Stimulated activated CD8-positive, alpha-beta memory T cell treated with anti-CD3 and anti-CD28 coated beads, Interleukin-12 subunit alpha, Interleukin-12 subunit beta, amount 100 ng/mL, for 24 hours (primary cell): ENCODE data around the gene ZSCAN5A.
"Not testable (repeated sequence)": the region's sequence is repeated elsewhere in the genome, so short reads cannot be mapped to it uniquely, and the experiment has no call there.

Experiments
- DNase-seq: peaks from one replicate; pipeline ENCODE4 v3.0.0-alpha.2; 2020; ENCODE audit errors: extremely low read depth

The ZSCAN5A gene

DNA sequence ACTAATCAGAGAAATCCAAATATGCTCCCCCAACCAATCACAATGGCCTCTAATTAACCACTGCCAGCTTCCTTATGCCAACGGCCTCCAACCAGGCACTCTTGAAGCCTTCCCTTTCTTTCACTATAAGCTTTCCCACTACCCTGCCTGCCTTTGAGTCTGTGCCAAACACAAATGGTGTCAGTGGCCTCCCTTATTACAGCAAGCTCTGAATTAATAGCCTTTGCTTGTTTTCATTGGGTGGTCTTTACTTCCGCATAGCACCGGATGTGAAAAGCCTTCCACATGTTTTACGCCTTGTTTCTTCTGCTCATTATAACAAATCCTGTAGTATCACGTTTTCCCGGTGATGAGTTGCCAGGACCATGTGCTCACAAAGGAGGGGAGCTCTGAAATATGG is 43.5 kb downstream of the ZSCAN5A start:
- DNase-seq, result no peak

- no peak for DNase-seq
Measured at GRCh38 chr19:56270676-56271075, 44.0 kb downstream of the ZSCAN5A start.

DNA sequence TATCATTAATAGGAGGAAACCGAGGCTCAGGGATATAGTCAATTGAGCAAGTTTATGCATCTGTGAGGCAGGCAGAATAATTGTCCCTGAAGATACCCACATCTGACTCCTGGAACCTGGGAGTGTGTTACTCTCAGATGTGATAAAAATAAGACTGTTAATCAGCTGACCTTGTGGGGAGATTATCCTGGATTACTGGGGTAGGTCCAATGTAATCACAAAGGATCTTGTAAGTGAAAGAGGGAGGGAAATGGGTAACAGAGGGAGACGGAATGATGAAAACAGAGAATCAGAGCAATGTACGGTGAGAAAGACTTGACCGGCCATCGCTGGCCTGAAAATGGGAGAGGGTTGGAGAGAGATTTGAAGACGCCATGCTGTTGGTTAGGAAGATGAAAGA is 45.3 kb downstream of the ZSCAN5A start:
- no peak for DNase-seq

DNA sequence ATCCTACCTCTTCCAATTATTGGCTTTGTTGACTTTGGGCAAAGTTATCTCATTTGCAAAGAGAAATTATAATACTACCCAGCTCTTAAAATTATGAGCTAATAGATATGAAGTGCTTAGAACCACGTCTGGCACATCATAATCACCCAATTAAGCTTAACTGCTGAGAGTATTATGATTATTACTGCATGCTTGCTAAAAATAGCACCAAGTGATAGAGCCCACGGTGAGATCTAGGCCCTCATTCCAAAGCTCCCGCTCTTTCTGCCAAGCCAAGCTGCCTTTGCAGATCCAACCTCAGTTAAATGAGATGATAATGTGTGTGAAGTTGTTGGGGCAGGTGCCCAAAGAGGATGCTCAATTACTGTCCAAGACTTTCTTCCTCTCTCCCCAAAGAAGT is 48.6 kb downstream of the ZSCAN5A start:
- no peak for DNase-seq

GRCh38 chr19:56263319-56263718 is 51.3 kb downstream of the ZSCAN5A start:
- DNase-seq, result no peak

DNA sequence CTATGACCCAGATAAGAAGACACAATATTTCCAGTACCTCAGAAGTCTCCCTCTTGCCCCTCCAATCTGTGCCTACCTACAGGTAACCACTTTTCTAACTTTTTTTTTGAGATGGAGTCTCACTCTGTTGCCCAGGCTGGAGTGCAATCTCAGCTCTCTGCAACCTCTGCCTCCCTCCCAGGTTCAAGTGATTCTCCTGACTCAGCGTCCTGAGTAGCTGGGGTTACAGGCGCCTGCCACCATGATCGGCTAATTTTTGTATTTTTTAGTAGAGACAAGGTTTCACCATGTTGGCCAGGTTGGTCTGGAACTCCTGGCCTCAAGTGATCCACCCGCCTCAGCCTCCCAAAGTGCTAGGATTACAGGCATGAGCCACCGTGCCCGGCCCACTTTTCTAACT is 52.7 kb downstream of the ZSCAN5A start:
- DNase-seq, result not testable (repeated sequence)

DNA sequence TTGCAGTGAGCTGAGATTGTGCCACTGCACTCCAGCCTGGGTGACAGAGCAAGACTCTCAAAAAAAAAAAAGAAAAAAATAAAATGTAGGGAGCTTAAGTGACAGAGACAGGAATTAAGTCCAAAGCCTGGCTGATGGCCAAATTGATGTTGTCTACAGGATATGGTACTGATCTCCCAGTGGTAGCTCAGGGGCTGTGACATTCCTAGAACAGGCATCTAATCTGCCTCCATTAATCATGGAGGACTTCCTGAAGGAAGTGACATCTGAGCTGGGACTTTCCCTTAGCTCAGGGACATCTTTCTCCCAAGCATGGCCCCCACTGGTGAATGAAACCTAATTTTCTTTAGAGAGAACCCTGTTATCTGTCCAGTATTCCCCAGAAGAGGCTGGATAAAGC is 53.5 kb downstream of the ZSCAN5A start:
- DNase-seq, result no peak

DNA sequence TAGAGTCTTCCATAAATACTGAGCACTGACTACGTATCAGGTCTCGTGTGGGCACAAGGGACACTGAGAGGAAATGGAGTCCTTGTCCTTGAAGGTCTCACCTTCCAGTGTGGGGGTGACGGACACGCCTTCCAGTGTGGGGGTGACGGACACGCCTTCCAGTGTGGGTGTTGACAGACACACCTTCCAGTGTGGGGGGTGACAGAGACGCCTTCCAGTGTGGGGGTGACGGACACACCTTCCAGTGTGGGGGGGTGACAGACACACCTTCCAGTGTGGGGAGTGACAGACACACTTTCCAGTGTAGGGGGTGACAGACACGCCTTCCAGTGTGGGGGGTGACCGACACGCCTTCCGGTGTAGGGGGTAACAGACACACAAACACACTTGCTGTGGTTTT is 56.4 kb downstream of the ZSCAN5A start:
- no peak for DNase-seq

- DNase-seq, result no peak
Measured at GRCh38 chr19:56253737-56254136, 60.9 kb downstream of the ZSCAN5A start.

GRCh38 chr19:56252699-56253422 is 61.8 kb downstream of the ZSCAN5A start:
- DNase-seq, result peak; percentile 31

DNA sequence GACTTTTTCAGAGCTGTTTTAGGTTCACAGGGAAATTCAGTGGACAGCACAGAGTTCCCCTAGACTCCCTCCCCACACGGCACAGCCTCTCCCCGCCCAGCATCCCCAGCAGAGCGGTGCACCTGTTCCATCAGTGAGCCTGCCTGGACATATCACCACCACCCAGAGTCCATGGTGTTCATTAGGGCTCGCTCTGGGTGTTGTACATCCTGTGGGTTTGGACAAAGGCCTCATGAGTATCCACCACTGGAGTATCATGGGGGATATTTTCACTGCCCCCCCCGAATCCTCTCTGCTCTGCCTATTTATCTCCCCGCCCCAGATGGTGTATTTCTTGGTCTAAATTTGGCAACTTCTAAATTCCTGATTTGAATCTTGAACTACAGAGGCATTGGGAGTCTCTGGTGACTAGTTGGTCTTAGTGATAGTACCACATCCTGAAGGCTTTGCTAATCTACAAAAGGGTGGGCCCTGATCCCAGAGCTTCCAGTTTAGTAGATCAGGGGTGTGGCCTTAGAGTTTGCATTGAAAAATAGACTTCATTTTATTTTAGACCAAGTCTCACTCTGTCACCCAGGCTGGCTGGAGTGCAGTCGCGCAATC is 65.8 kb downstream of the ZSCAN5A start:
- DNase-seq, result not testable (repeated sequence)

DNA sequence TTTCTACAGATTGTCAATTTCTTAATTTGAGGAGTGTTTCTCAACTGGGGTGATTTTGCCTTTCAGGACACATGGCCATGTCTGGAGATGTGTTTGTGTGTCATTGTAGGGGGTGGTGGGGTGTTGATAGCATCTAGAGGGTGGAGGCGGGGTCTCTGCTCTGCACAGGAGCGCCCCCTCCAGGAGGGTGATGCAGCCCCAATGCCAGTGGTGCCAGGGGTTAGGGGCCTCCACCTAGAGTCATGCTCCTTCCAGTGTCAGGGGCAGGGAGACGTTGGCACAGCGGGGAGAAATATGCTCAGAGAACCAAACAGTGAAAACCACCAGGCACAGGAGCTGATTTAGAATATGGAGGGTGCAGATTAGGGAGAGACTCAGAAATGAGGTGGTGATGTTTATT is 68.9 kb downstream of the ZSCAN5A start:
- not testable (repeated sequence) for DNase-seq

DNA sequence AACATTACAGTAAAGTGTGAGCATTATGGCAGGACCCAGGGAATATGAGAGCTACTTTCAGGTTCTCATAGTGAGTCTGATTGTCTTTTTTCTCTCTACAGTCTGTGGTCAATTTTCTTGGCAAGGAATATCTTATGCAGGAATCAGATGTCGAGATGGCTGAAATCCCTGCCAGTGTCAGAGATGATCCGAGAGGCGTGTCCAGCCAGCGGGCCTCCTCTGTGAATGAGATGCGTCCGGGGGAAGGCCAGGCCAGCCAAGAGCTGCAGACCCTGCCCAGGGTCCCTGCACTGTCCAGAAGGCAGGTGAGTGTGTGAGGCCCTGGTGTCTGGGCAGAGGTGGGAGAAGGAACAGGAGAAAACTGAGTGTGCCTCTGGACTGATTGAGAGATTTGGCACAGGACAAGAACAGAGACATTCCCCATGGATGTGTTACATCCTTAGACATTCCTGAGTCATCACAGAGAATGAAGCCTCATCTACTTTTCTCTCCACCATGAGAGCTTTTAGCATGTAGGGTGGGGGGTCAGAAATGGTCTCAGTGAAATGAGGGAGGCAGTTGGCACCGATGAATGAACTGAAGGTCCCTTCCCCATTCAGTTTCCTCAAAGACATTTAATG is 69.4 kb downstream of the ZSCAN5A start:
- DNase-seq, result no peak

- DNase-seq, result no peak
Measured at GRCh38 chr19:56223481-56223880, 91.2 kb downstream of the ZSCAN5A start.

- DNase-seq, result no peak
Measured at GRCh38 chr19:56222901-56223300, 91.7 kb downstream of the ZSCAN5A start.

GRCh38 chr19:56221851-56222250 is 92.8 kb downstream of the ZSCAN5A start:
- DNase-seq, result no peak

- not testable (repeated sequence) for DNase-seq
Measured at GRCh38 chr19:56221442-56221841, 93.2 kb downstream of the ZSCAN5A start.

GRCh38 chr19:56218961-56219360 is 95.7 kb downstream of the ZSCAN5A start:
- no peak for DNase-seq

- no peak for DNase-seq
Measured at GRCh38 chr19:56217039-56217949, 97.3 kb downstream of the ZSCAN5A start.

DNA sequence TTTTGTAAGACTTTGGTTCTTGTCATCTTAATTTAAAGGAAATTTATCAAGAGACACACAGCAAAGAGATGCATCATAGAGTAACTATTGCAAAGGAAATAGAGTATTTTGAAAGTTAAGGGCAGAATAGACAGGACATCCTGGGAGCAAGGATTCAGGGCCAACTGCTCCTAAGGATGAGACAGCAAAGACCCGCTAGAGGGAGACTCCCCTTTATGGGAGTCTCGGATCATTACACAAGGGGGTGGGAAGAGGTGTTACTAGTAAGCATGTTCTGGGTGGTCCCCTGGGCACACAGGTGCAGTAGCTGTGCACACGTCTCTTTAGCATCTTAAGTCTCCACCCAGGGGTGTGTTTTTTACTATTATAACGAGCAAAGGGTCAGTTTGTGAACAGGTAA is 102.9 kb downstream of the ZSCAN5A start:
- DNase-seq, result no peak

GRCh38 chr19:56210036-56210435 is 104.6 kb downstream of the ZSCAN5A start:
- DNase-seq, result not testable (repeated sequence)

DNA sequence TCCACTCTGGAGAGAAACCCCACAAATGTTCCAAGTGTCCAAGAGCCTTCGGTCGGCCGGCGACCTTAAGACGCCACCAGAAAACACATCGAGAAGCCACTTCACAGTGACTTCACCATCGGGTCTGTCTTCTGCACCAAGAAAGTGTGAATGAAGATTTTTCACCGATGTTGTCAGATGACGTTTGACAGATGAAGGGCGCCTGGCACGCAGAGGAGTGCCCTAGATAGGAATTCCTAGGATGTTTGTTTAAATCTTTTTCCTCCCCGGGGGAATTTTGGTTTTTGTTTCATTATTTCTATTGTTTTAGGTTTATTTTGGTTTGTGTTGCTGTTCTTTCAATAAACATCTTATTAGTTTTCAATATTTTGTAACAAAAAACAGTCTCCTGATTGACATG is 105.5 kb downstream of the ZSCAN5A start:
- no peak for DNase-seq
